Measurements from ENCODE around the gene BRD7. TPM values are rescaled to one million over a fixed set of nuclear protein-coding genes. Genes with fewer than 3 reads are reported as not detected.

The BRD7 gene
- total RNA-seq, 4 donors from 2014 or later, result 29.9 to 58.0 (median 38.5) TPM

- H3K27ac ChIP-seq, result no peak overlapping the region
- no peak for TF ChIP-seq CTCF (IDR thresholded peaks at IDR 0.05)
- H3K4me1 ChIP-seq, result peaks cover 13 to 32% (median 17%) of the 10 kb centered on the region in 4 donors
- H3K4me3 ChIP-seq, result no peak overlapping the region
- intact Hi-C loops (cut with DNase I; ENCODE audit: low total_unique reads), result loop anchor here (10.0 kb wide), 2 partner anchors 164 to 294 kb away; no protein-coding TSS in a partner anchor
- in situ Hi-C loops (cut with MboI; ENCODE audit: low pct_ligation_motif_present in 1 of 4, low pct_unique_long_range_greater_than_20kb in 1 of 4, low sequenced_read_pairs in 3 of 4), result loop anchor here in 3 of 4 donors (10.0 to 25.0 kb wide), 5 partner anchors 134 to 416 kb away; partner anchors contain the start of gene CNEP1R1 (in 1 of the 3)
- no peaks in the 10 kb centered on the region for H3K27me3 ChIP-seq
- H3K36me3 ChIP-seq, result no peaks in the 10 kb centered on the region
- H3K9me3 ChIP-seq, result no peaks in the 10 kb centered on the region
- 57 to 92% methylated on average over 1 to 4 of the region's 4 CpGs for WGBS, 2 donors (ENCODE audit: low coverage in 1 of 2)
- no peak for DNase-seq
These were observed 2.4 kb upstream of the BRD7 start for GRCh38 chr16:50371036-50371716.

- Histone ChIP-seq H3K9me3 (no peaks in the 10 kb centered on the region), H3K27me3 (no peaks in the 10 kb centered on the region), H3K4me1 (peaks cover 18 to 49% (median 21%) of the 10 kb centered on the region in 4 donors), H3K27ac (peak overlapping the region; percentile 69 to 91 (median 78)), H3K4me3 (peak overlapping the region; percentile 21 to 100 (median 76)), H3K36me3 (peaks cover 0 to 7% (median 0%) of the 10 kb centered on the region in 4 donors)
- in situ Hi-C loops (cut with MboI; ENCODE audit: low pct_ligation_motif_present in 1 of 4, low pct_unique_long_range_greater_than_20kb in 1 of 4, low sequenced_read_pairs in 3 of 4), result loop anchor here (10.0 to 25.0 kb wide), 5 partner anchors 132 to 418 kb away; partner anchors contain the start of gene CNEP1R1 (in 1 of the 4)
- TF ChIP-seq POLR2A (IDR thresholded peaks at IDR 0.05), result no peak
- no peak for DNase-seq
- 18 to 21% methylated on average over 6 to 7 of the region's 7 CpGs for WGBS, 2 donors (ENCODE audit: low coverage in 1 of 2)
- intact Hi-C loops (cut with DNase I; ENCODE audit: low total_unique reads), result loop anchor here (10.0 kb wide), 1 partner anchor 154 kb away; no protein-coding TSS in a partner anchor
These were observed 481 bp upstream of the BRD7 start for GRCh38 chr16:50369133-50369804.

GRCh38 chr16:50367777-50368409, 895 bp downstream of the BRD7 start:
- Histone ChIP-seq H3K27me3 (no peaks in the 10 kb centered on the region), H3K36me3 (peaks cover 0 to 10% (median 0%) of the 10 kb centered on the region in 4 donors), H3K4me3 (peak overlapping the region; percentile 85 to 100 (median 98)), H3K4me1 (peaks cover 14 to 48% (median 21%) of the 10 kb centered on the region in 4 donors), H3K9me3 (no peaks in the 10 kb centered on the region), H3K27ac (peak overlapping the region; percentile 77 to 91 (median 86))
- intact Hi-C loops (cut with DNase I; ENCODE audit: low total_unique reads) (loop anchor here (10.0 kb wide), 1 partner anchor 153 kb away; no protein-coding TSS in a partner anchor), in situ Hi-C loops (cut with MboI; ENCODE audit: low pct_ligation_motif_present in 1 of 4, low pct_unique_long_range_greater_than_20kb in 1 of 4, low sequenced_read_pairs in 3 of 4) (loop anchor here (10.0 to 25.0 kb wide), 5 partner anchors 131 to 419 kb away; partner anchors contain the start of gene CNEP1R1 (in 1 of the 4))
- TF ChIP-seq EP300 (IDR thresholded peaks at IDR 0.05; ENCODE audit: low read depth), result no peak
- no peak for TF ChIP-seq POLR2A (IDR thresholded peaks at IDR 0.05)
- no peak for TF ChIP-seq POLR2AphosphoS5 (IDR thresholded peaks at IDR 0.05)
- no peak for TF ChIP-seq CTCF (IDR thresholded peaks at IDR 0.05)
- DNase-seq, result no peak
- 3 to 4% methylated on average over 10 to 23 of the region's 23 CpGs for WGBS, 2 donors (ENCODE audit: low coverage in 1 of 2)

GRCh38 chr16:50365791-50366575, 2.8 kb downstream of the BRD7 start:
- in situ Hi-C loops (cut with MboI; ENCODE audit: low pct_ligation_motif_present in 1 of 4, low pct_unique_long_range_greater_than_20kb in 1 of 4, low sequenced_read_pairs in 3 of 4), result loop anchor here (10.0 to 25.0 kb wide), 5 partner anchors 129 to 421 kb away; partner anchors contain the start of gene CNEP1R1 (in 1 of the 4)
- Histone ChIP-seq H3K4me1 (peaks cover 12 to 42% (median 21%) of the 10 kb centered on the region in 4 donors), H3K27ac (no peak overlapping the region), H3K36me3 (peaks cover 0 to 10% (median 0%) of the 10 kb centered on the region in 4 donors), H3K27me3 (no peaks in the 10 kb centered on the region), H3K4me3 (no peak overlapping the region), H3K9me3 (no peaks in the 10 kb centered on the region)
- WGBS, 2 donors (ENCODE audit: low coverage in 1 of 2), result 47 to 58% methylated on average over 2 of the region's 2 CpGs
- no peak for DNase-seq
- TF ChIP-seq CTCF (IDR thresholded peaks at IDR 0.05), result no peak
- no peak for TF ChIP-seq EP300 (IDR thresholded peaks at IDR 0.05; ENCODE audit: low read depth)
- no peak for TF ChIP-seq POLR2A (IDR thresholded peaks at IDR 0.05)
- TF ChIP-seq POLR2AphosphoS5 (IDR thresholded peaks at IDR 0.05), result no peak
- intact Hi-C loops (cut with DNase I; ENCODE audit: low total_unique reads), result loop anchor here (10.0 kb wide), 1 partner anchor 151 kb away; no protein-coding TSS in a partner anchor

All from transverse colon (tissue), 4 donors.